CD1c-positive myeloid dendritic cell (primary cell): Measurements from ENCODE around the gene RUNDC1.

ENCODE experiments used
- DNase-seq: peaks from one replicate; pipeline ENCODE4 v3.0.0-alpha.2; 2016; ENCODE audit errors: extremely low spot score

Gene RUNDC1

GRCh38 chr17:43018932-43019331, 38.6 kb downstream of the RUNDC1 start:
- no peak for DNase-seq

GRCh38 chr17:43019418-43019817, 39.1 kb downstream of the RUNDC1 start:
- no peak for DNase-seq

DNA sequence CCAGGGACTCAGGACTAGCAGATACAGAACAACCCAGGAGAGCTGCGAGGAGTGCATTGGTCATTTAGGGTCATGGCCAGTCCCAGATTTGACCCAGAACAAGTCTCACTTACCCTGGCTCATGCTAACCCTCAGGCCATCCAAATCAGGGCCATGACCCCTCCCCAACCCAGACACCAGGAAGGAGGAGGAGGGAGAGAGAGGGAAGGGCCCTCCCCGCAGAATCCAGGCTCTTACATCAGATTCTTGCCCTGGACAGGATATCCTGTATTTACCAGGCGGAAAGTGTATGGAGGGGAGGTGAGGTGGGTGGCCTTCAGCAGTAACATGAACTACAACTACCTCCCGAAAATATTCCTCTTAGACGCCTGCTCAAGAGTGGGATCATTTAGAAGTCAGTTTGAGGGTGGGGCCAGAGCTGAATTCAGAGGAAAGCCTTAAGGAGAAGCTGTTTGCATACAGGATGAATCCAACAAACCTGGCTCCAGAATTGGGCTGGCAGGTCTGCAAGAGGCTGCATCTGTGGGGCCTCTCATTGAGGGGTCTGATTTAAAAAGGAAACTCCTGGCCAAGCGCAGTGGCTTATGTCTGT, 39.8 kb downstream of the RUNDC1 start:
- no peak for DNase-seq

- peak; percentile 78 for DNase-seq
These were observed 40.7 kb downstream of the RUNDC1 start for GRCh38 chr17:43020789-43021740.

GRCh38 chr17:43021741-43022512, 41.6 kb downstream of the RUNDC1 start, which contains the start of gene VAT1:
Gene VAT1 (minus strand): TSS chr17:43022385. CDS start chr17:43022322, 63 bp downstream.
- DNase-seq = peak; percentile 82

- peak; percentile 89 for DNase-seq
These were observed 44.3 kb downstream of the RUNDC1 start, which contains the start of gene RND2 for GRCh38 chr17:43024407-43025289. Gene RND2 (plus strand): TSS chr17:43025231. CDS start chr17:43025348, 117 bp downstream.

DNA sequence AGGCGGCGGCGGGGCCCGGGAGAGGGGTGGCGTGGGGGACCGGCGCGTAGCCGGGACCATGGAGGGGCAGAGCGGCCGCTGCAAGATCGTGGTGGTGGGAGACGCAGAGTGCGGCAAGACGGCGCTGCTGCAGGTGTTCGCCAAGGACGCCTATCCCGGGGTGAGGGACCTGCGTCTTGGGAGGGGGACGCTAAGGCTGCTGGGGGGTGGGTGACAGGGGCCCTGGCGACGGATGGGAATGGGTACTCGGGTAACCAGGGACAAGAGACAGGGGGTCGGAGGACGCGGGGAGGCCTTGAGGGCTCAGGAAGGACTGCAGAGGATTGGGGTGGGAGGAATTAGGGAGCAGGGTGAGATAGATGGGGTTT, 44.9 kb downstream of the RUNDC1 start:
- no peak for DNase-seq

DNA sequence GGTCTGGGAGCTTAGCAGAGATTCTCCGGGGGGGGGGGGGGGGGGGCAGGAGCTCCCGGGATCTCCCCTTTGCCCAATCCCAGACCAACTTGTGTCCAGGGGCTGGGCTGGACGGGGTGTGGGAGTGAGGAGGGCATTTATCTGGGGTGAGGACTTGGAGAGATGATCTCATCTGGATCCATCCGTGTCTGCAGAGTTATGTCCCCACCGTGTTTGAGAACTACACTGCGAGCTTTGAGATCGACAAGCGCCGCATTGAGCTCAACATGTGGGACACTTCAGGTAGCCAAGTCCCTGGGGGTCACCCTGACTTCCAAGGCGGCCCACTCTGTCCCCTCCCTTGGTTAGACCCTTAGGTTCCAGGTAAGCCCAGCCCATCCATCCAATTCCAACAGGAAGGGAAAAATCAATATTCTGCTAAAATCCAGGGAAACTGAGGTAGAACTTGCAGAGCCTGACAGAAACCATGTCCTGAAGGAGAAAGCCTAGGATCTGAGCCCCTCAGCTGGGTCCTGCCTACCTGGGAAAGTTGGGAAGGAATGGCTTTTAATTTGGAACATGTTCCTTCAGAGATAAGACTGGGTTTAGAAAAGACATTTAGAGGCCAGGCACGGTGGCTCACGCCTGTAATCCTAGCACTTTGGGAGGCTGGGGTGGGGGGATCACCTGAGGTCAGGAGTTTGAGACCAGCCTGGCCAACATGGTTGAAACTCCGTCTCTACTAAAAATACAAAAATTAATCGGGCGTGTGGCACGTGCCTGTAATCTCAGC, 45.6 kb downstream of the RUNDC1 start:
- no peak for DNase-seq

DNA sequence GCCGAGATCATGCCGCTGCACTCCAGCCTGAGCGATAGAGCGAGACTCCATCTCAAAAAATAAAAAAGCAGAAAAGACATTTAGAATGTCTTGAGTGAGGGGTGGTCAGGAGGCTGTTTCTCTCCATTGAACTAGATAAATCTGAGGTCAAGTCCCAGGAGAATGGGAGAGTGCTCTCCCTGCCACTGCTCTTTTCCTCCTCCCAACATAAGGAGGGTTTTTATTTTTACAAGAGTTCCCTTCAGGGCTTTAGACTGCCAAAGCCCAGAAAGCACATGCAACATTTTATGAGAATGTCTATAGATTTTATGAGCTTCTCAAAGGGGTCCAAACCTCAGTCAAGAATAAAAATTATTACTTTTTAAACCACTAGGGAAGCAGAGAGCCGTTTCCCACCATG, 46.2 kb downstream of the RUNDC1 start:
- DNase-seq = no peak

DNA sequence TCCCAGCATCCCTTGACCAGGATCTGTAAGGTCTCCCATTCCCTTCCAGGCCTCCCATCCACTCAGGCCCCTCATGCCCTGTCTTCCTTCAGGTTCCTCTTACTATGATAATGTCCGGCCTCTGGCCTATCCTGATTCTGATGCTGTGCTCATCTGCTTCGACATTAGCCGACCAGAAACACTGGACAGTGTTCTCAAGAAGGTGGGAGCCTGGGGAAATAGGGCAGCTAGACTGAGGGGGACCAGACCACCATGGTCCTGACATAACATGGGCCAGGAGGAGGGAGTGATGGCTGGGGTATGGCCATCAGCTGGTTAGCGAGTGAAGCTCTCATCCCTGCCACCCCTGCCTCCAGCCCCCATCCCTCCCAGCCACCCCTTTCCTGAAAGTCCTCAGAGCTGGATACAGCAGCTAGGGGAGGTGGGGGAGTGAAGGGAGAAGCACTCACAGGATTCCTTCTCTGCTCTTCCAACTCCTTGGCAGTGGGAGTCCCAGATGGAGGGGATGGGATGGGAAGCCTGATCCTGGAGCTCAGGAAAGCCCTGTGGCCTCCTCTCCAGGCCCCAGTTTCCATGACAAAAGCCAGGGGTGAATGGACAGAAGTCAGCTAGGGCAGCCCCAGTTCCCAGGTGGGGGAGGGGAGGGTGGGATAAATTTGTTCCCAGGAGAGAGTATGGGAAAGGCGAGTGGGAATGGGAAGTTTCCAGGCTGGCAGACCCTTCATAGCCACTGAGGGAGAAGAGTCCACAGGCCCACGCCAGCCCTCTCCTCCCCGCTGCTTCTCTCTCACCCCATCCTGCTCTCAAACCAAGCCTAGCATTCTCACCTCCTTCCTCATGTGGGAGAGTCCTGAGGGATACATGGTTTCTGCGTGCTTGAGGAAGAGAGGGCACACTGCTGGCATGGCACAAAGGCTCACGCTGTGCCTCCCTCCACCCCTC, 47.0 kb downstream of the RUNDC1 start:
- no peak for DNase-seq

DNA sequence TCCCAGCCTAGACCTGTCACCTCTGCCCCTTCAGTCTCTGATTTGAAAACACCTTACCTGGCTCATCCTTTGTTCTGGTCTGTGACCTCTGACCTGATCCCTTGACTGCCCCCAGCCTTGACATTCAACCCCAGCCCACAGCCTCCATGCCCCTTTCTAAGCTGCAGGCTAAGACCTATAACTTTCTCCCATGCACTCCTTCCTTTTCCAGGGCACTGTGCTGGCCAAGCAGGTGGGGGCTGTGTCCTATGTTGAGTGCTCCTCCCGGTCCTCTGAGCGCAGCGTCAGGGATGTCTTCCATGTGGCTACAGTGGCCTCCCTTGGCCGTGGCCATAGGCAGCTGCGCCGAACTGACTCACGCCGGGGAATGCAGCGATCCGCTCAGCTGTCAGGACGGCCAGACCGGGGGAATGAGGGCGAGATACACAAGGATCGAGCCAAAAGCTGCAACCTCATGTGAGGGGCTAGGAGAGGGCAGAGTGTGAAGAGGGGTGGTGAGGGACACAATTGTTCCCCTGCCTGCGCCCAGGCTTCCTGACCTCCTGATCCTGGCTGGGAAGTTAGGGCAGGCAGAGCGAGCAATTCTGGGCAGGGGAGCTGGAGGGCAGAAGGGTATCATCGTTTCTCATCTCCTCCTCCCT, 48.0 kb downstream of the RUNDC1 start:
- DNase-seq = no peak

- no peak for DNase-seq
These were observed 49.9 kb downstream of the RUNDC1 start for GRCh38 chr17:43030137-43030767.

DNA sequence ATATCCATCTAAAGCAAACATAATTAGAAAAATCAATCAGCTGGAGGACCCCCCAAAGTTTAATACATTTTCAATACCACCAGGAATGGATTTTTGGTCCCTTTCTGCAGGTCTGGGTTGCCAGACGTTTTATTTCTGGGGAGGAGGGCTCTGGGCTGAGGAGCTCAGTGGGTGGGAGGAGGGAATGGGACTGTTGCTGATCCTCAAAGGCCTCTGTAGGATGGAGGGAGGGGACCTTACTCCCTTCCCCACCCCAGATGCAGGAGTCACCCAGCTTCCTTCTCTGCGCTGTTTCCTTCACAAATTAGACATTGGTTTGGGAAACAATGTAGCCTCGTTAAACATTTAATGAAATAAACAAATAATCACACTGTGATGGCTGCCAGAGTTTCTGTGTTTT, 51.3 kb downstream of the RUNDC1 start:
- no peak for DNase-seq

DNA sequence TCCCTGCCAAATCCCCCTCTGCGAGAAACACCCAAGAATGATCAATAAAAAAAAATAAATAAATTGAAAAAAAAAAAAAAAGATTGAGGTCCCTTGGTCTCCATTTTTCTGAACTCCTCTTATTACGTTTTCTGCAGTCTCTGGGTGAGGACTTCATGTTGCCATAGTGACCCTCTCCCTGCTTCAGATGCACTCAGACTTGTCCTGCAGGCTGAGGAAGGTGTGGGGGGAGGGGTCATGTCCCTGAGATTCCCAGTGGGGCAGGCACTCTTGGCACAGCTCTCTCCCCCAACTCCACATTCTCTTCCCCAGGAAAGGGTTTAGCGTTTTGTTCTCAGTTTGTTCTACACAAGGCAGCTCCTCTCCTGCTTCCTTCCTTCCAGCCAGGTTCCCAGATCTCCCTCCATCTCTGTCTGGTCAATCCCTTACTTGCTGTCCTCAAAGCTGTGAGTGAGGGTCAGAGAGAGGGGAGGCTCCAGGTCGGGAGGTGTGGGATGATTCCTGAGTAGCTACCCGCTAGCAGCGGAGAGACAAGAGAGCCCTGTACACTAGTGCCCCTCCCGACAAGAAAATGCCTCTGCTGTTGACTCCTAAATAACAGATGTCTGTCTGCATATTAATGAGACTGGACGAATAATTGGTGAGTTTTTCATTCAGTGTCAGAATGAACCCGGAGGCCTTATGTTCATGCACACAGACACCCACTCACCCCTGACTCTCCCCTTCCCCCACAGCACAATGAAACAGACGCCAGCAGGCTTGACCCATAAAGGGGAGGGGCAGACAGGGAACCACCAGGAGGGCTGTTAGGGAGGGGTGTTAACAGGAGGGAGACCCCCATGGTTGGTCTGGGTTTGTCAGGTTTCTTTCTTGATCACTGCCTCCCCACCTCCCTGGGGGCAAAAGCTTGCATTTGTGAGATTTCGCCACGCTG, 53.9 kb downstream of the RUNDC1 start:
- DNase-seq = no peak

GRCh38 chr17:43034894-43035293, 54.5 kb downstream of the RUNDC1 start:
- no peak for DNase-seq

DNA sequence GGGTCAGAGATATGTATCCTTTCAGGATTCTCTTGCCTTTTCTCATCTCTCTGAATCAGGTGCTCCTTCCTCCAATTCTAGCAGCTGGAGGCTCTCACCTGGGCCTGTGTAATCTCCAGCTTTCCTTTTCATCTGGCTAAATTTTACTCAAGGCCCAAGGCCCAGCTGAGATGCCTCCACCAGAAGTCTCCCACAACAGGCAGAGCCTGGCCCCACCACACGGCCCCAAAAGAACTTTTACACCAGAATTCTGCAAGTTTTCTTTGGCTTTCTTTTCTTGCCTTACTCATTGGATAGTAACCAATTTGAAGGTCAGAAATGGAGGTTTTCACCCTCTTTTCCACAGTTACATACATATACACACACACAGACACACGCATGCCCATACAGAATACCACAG, 59.3 kb downstream of the RUNDC1 start:
- no peak for DNase-seq

- DNase-seq = no peak
These were observed 60.3 kb downstream of the RUNDC1 start for GRCh38 chr17:43040655-43041054.
